HG03064 (cell line): ENCODE results near the gene MUSTN1.

ENCODE experiments used
- ATAC-seq: cut with Tn5 transposase; IDR thresholded peaks from one replicate; pipeline ENCODE4 v1.9.1; 2021; ENCODE audit warnings: low read depth; ENCODE audit not compliant: unreplicated experiment

MUSTN1 gene

DNA sequence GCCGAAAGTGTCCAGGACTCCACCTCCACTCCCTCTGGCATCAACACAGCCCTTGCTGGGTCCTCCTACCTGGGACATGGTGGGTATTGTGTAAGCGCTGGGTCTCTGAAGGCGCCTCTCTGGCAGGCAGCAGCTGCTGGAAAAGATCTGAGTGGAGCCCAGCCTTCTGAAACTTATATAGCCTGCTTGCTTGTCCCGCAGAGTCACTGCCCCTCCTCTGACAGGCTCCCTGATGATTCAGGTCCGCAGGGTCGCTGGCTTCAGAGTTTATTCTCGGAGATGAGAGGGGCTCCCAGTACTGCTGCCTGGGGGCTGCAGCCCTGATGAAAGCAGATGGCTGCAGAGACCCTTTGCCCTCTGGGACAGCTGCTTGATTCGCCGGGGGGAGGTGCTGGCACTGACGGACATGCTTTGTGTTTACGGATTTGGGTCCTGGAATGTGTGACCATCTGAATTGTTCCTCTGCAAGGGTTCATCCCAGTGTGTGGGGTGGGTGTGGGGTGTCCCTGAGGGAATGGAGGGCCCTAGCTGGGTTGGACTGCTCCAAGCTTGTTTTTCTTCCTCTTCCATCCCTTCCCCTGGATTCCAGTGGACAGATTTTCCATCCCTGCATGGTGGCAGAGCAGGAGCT is at the start of gene MUSTN1:
MUSTN1 (minus strand) TSS at position 149 of the 631 bp plus-strand sequence; CDS start at position 78, 71 bp downstream.
- ATAC-seq: no peak

DNA sequence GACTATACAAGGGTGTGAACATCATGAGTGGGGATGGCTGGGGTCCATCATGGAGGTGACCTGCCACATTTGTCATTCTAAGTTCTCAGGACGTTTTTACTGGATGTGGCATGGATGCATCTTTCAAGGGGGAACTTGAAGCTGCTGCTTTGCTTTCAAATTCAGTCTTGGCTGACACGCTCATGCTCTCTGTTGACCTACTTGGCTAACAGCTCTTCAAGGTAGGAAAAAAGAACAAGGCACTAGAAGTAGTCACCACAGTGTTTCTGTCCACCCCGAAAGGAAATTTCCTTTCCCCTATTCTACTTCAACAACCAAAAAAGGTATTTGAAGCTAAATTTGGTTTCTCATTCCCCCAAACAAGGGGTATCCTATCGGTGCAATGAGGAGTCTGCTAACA is 47.6 kb upstream of the MUSTN1 start:
- no peak for ATAC-seq

DNA sequence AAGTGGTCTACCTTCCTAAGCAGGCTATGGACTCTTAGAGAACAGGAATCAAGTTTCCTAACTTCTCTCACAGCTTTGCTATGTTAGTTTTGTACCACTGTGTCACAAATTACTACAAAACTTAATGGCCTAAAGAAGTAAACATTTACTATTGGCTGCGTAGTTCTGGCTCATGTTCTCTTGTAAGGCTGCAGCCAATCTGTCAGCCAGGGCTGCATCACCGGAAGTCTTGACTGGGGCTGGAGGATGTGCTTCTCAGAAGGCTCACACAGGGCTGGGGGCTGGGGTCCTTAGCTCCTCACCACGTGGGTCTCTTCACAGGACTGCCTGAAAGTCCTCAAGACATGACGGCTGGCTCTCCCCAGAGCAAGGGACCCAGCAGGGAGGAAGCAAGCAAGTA is 47.1 kb upstream of the MUSTN1 start:
- no peak for ATAC-seq

DNA sequence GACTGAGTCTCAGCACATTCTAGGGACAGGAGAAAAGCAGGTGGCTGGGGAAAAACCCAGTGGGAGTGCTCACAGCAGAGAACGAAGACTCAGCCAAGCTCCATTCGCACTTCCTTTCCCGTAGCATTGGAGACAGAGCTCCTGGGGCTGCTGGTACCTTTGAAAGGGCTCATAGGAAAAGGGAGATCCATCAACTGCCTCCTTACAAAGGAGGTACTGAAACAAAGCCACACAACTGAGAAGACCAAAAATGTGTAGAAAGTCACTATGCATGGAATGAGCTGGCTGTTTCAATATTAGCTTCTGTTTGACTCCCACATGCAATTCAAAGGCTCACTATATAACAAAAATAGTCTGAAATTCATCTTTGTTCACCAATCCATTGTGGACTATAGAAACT is 45.7 kb upstream of the MUSTN1 start:
- ATAC-seq: no peak

DNA sequence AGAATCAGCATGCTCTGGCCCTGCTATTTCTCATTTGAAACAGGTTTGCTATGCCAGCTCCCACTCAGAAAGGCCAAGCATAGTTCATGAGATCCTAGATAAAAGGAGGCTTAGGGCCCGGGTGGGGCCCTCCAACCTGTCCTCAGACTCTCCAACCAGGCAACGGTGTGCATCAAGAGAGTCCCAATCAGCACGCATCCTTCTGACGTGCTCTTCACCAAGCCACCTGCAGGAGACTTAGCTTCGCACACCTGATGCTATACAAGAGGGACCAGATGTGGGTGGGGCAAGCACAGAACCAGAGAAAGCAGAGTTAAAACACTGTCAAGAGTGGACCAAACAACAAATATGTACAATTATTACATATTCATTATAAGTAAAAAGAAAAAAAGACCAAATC is 45.2 kb upstream of the MUSTN1 start:
- ATAC-seq: no peak

DNA sequence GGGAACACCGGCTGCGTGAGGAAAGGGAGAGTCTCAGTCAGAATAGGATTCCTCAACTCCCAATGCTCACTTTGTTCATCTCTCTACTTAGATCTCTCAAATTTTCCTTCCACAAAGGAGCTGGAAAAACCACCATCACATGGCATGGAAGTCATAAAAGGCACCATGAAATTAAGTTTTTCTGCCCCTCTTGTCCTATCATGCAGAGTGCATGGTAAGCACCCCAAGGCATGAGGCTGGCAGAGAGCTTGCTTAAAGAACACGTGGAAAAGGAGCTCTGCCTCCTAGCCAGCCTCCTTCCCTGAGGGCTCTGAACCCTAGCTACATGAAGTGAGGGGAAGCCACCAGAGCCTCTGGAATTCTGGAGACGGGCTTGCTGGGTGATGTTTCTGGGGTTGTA is 44.8 kb upstream of the MUSTN1 start:
- no peak for ATAC-seq

DNA sequence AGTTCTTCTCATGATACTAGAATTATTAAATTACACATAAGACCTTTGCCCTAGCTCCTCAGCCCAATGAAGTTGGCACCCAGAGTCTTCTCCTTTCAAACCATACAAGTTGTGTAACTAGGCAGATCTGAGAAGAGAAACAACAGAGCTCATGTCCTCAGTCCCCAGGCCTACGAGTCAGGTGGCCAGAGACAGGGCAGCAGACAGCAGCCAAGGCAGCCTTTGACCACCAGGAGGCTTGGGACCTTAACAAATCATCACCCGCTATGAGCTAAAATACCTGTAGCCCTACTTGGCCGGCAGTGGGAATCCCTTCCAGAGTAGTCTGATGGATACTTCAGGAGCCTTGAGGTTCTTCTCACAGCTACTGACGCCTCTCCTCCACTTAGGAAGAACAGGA is 44.3 kb upstream of the MUSTN1 start:
- ATAC-seq: no peak

DNA sequence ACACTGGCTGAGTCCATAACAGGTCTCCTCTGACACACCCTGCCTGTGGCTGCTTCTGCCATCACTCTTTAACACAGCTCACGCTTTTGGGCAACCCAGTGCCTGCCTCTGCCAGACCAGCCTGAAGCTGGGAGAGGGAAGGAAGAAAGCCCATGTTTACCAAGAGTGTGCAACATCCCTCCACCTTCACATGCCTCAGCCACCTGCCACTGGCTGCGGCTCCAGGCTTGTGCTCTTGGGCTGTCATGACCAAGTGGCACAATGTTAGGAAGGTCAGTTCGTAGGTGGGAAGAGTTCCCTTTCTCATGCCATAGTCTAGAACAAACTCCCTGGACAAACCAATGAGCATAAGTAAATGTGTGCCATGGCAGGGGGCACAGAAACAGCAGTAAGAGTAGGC is 42.3 kb upstream of the MUSTN1 start:
- no peak for ATAC-seq

DNA sequence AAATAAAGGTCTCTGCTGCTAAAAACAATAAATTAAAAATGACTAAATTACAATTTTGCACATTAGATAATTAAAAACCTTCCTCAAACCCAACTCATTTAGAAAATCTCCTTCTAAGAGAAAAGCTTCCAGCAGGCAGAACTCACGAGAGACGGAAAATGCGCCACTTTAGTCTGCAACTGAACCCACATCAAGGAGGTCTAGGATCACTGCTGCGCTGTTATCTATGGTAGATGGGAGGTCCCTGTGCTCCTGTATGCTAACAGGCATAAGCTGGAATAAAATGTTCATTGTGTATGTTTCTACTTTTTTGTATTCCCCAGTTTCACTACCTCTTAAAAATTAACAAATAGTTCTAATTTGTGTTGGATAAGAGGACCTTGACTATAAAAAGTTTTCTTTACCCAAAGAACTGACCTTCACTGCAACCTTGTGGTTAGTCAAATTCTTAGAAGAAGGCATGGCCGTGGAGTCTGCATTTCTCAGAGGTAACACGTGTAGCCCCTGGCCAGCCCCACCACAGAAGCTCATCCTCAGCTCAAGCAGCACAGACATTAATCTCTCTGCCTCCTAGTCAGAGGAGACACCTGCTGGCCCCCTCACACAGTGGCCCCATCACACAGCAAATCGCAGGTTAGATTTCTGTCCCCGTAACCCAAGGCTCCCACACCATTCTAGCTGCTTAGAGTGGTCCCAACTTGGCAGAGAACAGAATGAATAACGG is 40.2 kb upstream of the MUSTN1 start:
- ATAC-seq: no peak

DNA sequence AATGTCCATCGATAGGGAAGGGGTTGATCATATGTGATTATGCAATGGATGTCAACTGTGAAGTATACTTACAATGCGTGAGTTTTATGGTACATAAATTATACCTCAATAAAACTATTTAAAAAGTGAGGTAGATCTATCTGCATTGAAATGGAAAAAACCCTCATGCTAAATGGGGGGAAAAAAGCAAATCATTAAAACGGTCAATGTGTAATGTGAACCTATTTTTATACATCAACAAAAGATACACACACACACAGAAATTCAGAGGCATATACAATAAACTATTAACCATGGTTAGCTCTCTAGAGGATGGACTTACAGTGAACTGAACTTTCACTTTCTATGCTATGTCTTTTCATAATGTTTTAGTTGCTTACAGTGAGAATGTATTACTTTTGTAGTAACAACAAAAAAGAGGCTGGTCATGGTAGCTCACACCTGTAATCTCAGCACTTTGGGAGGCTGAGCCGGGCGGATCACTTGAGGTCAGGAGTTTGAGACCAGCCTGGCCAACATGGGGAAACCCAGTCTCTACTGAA is 39.4 kb upstream of the MUSTN1 start:
- no peak for ATAC-seq

DNA sequence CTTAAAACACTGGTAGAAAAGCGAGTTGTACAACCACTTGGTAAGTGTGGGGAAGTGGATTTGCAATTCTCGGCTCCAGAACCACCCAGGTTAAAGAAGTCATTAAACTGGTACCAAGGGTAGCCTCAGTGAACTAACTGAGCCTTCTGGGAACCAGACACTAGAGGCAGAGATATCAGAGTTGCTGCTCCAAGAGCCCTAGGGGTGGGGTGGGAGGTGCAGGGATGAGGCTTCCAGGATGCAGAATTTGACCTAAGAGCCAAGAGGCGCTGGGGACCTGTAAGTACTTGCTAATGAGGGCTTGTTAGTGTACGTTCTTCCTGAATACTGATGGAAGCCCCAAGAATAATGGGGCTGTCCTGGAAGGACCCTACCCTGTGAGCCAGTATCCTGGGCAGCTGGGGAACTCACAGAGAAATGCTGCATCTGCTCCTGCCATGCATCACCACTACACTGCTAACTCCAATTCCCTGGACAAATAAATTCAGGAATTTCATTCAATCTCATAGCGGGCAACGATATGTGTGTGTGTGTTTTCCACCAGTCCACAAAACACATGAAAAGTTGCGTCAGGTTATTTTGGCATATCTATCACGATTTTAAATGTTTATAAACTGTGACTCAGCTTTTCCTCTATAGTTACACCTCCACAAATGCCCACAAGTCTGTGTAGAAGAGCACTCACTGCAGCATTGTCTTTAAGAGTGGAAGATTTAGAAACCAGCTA is 38.8 kb upstream of the MUSTN1 start:
- no peak for ATAC-seq

DNA sequence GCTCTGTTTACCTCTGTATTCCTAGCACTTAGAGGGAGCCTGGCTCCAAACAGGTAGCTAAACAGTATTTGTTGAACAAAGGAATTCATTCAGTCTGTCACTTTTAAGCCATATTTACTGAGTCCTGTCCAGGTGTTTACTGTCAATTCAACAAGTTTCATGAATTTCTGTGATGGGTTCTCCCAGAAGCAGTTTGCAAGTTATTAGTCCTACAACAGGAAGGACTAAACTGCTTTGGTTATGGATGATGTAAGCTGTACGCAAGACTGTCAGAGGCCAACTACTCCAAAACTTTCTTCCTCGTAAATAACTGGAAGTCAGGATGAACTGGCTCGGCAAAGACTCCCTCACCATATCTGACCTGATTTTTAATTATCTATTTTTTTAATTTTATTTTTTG is 37.4 kb upstream of the MUSTN1 start:
- ATAC-seq: no peak

DNA sequence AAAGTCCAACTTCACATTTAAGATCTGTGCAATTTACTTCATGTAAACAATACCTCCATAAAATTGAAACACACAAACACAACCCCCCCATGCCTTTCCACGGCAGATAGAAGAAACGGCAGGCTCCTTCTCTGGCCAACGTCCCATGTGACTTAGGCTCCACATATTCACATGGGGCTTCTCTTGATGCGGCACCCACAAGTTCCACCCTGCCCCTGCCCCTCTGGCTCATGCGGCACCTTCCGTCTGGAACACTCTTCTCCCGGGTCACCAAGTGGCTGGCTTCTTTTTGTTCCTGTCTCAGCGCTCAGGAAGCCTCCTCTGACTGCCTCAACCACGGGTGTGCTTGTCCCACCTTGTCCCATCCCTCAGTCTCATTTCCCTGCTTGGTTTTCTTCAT is 36.9 kb upstream of the MUSTN1 start:
- no peak for ATAC-seq

DNA sequence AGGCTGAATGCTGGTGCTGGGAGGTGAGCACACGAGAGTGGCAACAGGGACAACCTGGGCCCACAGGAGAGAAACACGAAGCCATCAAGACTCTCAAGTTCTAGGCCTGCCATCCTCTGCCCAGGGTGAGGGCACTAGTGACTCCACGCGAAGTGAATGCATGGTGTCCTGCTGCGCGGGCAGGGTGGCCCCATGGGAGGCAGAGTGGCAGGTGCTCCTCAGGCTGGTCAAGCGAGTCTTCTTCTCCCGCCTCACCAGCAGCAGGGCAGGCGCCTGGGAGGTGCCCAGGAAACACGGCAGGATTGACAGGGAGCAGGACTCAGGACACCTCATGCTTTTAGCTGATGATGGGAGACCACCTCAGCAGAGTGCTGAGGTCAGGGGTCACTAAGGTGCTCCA is 35.7 kb upstream of the MUSTN1 start:
- ATAC-seq: no peak

DNA sequence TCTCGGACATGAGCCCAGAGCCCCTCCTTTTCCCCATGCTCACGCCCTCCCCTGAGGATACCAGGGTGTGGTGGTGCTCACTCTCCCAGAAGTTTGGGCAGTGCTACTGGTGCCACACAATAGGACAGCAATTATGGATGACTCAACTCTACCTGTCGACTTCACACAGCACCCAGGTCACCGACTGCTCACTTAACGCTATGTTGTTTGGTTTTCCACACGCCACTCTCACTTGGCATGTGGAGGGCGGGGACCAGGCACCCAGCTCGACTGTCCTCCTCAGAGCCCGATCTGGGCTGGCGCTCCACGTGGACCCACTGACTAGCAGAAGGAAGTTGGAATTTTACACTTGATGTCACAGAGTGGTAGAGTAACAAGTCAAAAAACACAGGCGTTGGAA is 31.6 kb upstream of the MUSTN1 start:
- no peak for ATAC-seq

DNA sequence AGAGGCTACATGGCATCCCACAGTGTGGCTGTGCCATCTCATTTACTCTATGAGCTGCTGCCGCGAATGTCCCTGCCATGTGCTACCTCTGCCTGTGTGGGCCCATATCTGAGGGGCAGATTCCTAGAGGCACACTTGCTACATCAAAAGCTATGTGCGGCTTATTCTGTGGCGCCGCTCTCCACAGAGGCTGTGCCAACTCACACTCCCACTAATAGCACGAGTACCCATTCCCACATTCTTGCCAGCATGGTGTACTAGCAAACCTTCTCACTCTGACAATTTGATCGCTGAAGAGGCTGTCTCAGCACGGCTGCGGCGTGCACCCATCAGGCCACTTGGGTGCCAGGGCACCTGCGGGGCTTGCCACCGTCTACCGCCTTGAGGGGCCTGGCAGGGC is 31.2 kb upstream of the MUSTN1 start:
- no peak for ATAC-seq

DNA sequence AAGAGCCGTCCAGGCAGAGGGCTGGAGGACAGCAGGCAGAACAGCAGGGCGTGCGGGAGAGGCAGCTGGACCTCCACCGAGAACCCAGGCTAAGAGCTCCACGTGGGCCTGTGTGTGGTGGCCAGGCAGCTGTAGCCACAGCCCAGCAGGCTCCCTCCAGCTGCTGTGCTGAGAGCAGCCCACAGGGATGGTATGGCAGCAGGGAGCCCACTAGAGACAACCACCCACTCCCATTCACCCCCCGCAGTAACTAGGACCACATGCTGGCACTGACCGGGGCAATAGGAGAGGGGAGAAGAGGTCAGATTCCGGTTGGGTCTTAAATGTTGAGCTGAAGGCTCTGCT is 25.6 kb upstream of the MUSTN1 start:
- no peak for ATAC-seq

DNA sequence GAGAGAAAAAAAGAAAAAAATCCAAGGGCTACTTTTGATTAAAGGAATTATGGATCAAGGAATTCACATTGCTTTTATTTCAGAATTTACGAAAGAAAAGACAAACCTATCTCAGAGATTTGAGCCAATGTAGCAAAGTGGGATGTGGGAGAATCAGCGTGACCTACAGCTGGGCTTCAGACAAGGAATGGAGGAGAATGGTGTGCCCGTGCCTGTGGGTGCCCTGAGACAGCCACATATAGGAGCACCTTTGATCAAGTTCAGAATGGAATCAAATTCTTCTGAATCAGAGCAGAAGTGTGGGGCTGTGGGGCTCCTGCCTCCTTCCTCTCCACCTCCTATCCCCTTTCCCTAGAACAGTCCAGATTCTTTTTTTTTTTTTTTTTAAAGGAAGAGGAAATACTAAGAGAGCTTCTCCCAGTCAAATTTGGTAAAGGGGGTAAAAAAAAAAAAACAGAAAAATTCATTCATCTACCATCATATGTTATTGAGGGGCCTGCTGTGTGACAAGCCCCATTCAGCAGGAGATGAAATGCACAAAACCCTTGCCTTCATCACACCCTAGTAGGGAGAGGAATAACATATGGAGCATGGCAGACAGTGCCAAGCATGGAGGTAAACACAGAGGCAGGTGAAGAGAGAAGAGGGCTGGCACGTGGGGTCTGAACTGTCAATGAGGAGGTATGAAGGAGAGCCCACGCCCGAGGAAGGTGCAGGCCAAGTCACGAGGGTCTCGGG is 25.0 kb upstream of the MUSTN1 start:
- ATAC-seq: no peak

DNA sequence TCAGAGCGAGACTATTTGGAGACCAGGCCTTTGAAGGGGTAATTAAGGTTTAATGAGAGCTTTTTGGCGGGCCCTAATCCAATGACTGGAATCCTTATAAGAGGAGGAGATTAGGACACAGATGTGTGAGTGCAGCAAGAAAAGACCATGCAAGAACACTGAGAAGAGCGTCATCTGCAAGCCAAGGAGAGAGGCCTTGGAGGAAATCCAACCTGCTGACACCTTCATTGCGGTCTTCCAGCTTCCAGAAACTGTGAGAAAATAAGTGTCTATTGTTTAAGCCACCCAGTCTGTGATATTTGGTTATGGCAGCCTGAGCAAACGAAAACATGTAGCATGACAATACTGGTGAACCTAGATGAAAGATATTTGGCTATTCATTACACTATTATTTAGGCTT is 23.0 kb upstream of the MUSTN1 start:
- ATAC-seq: no peak

DNA sequence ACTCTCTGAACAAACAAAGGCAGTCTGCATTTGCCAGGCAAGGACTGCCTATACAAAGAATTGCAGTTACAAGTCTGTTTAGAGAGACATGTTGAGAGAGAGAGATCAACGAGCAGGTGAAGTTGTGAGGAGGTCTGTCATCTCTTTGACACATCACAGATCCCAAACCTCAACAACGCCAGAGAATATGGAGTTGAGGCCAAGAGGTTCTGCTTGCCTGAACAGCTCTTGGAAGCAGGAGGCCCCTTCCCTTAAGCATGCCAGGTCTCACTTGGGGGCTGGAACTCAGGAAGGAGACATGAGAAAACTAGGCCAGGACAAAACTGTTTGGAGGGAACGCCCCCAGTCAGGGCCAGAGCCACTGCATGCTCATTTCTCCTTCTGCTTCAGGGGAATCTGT is 22.3 kb upstream of the MUSTN1 start:
- no peak for ATAC-seq

DNA sequence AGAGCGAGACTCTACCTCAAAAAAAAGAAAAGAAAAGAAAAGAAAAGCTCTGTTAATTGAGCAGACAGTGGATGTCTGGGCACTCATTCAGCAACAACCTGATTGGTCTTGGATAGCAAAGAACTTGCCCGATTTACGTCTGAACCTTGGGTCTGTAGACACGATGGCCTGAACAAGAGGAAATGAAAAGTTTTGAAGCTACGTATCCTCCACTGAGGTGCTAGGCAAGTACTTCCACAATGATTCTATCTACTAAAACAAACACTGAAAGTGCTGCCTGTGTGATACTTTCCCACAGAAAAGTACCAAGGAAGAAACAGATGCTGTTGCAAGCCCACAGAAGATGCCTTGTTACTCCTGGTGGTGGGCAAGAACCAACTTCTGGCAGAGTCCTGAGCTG is 21.8 kb upstream of the MUSTN1 start:
- ATAC-seq: no peak
